GM23248 (cell line): ENCODE results near the gene INTS4.

Experiments
- EZH2 ChIP-seq: fragments of 200-600 bp; sonication (generic); IDR thresholded peaks from 2 replicates; pipeline ENCODE4 v1.6.1; 2018; ENCODE audit warnings: antibody characterized with exemption, mild to moderate bottlenecking; ENCODE audit not compliant: insufficient read depth, poor library complexity, severe bottlenecking
- EZH2phosphoT487 ChIP-seq: fragments of 200-600 bp; sonication (generic); IDR thresholded peaks from 2 replicates; pipeline ENCODE4 v1.6.1; 2018; ENCODE audit warnings: antibody characterized with exemption, moderate library complexity, mild to moderate bottlenecking, low read depth; ENCODE audit not compliant: insufficient read depth

- TF ChIP-seq EZH2phosphoT487 (no peak), EZH2 (no peak)
Observed at GRCh38 chr11:77854838-77855237, 139.6 kb downstream of the INTS4 start.
